SK-N-SH (cell line): Measurements from ENCODE around the gene HDAC7. TPM values are rescaled to one million over a fixed set of nuclear protein-coding genes. Genes with fewer than 3 reads are reported as not detected.

ENCODE experiments used
- CTCF ChIA-PET: fragments of 300-600, 350-600 bp; formaldehyde crosslinking; extraction: SDS; loops from one replicate; lab custom pipeline; 2021; lab: Yijun Ruan, JAX
- POLR2A ChIA-PET: fragments of 350-600 bp; sonication (Branson Sonifier 250); formaldehyde crosslinking; extraction: SDS; loops from one replicate; lab custom pipeline; 2020; ENCODE audit warnings: antibody characterized with exemption, inconsistent platforms; lab: Yijun Ruan, JAX
- DNase-seq: peaks from one replicate; pipeline ENCODE4 v3.0.0; 2012
- H2AFZ ChIP-seq: fragments of 200-600 bp; sonication (generic); 2 replicates; pipeline ENCODE4 v1.8.1; 2016; ENCODE audit warnings: antibody characterized with exemption, mild to moderate bottlenecking, low read depth
- H3F3A ChIP-seq: fragments of 200-600 bp; sonication (generic); replicated peaks from 2 replicates; pipeline ENCODE3; 2016; ENCODE audit warnings: antibody characterized with exemption, mild to moderate bottlenecking; ENCODE audit not compliant: insufficient read depth
- H3K27ac ChIP-seq, 2 experiments: fragments of 200-500 bp in 1 of 2; fragments of 200-600 bp in 1 of 2; sonication (Bioruptor generic) in 1 of 2; sonication (generic), shearing (Covaris generic) in 1 of 2; 2 replicates each; pipeline versions ENCODE4 v1.5.1 to v1.6.1; 2014 to 2016; ENCODE audit warnings: low read depth in 2 of 2, inconsistent platforms in 1 of 2, low read length in 1 of 2, mild to moderate bottlenecking in 1 of 2, mixed read lengths in 1 of 2
- H3K27me3 ChIP-seq: fragments of 200-600 bp; sonication (generic), shearing (Covaris generic); 2 replicates; pipeline ENCODE4 v1.6.1; 2016; ENCODE audit warnings: mixed run types; ENCODE audit not compliant: insufficient read depth
- H3K36me3 ChIP-seq, 2 experiments: fragments of 200-500 bp in 1 of 2; fragments of 200-600 bp in 1 of 2; sonication (Bioruptor generic) in 1 of 2; sonication (generic) in 1 of 2; replicated peaks in 1 of 2; 2 replicates each; pipeline versions ENCODE3 to v1.5.1; 2014 to 2016; ENCODE audit warnings: low read length in 1 of 2, mild to moderate bottlenecking in 1 of 2; ENCODE audit not compliant: insufficient read depth in 2 of 2, control insufficient read depth in 1 of 2
- H3K4me1 ChIP-seq, 2 experiments: fragments of 200-500 bp in 1 of 2; fragments of 200-600 bp in 1 of 2; sonication (Bioruptor generic) in 1 of 2; sonication (generic), shearing (Covaris generic) in 1 of 2; 2 replicates each; pipeline versions ENCODE4 v1.5.1 to v1.6.1; 2014 to 2016; ENCODE audit warnings: low read depth in 1 of 2, low read length in 1 of 2, mixed run types in 1 of 2; ENCODE audit not compliant: insufficient read depth in 2 of 2, control insufficient read depth in 1 of 2
- H3K4me2 ChIP-seq: fragments of 200-600 bp; sonication (generic), shearing (Covaris generic); 2 replicates; pipeline ENCODE4 v1.6.1; 2017; ENCODE audit warnings: mixed run types
- H3K4me3 ChIP-seq, 2 experiments: fragments of 200-500 bp in 1 of 2; fragments of 200-600 bp in 1 of 2; sonication (Bioruptor generic) in 1 of 2; sonication (generic), shearing (Covaris generic) in 1 of 2; 2 replicates each; pipeline versions ENCODE4 v1.5.1 to v1.8.1; 2014 to 2016; ENCODE audit warnings: low read depth in 2 of 2, inconsistent platforms in 1 of 2, low read length in 1 of 2, mild to moderate bottlenecking in 1 of 2, mixed read lengths in 1 of 2, moderate library complexity in 1 of 2
- H3K79me2 ChIP-seq: fragments of 200-600 bp; sonication (generic); 2 replicates; pipeline ENCODE4 v1.8.1; 2017; ENCODE audit warnings: mild to moderate bottlenecking; ENCODE audit not compliant: insufficient read depth
- H3K9ac ChIP-seq: fragments of 200-600 bp; sonication (generic); 2 replicates; pipeline ENCODE4 v1.6.1; 2017; ENCODE audit warnings: mixed run types
- H3K9me2 ChIP-seq: fragments of 200-600 bp; sonication (generic); 2 replicates; pipeline ENCODE4 v1.6.1; 2017; ENCODE audit warnings: mixed run types
- H3K9me3 ChIP-seq: fragments of 200-600 bp; sonication (generic); 2 replicates; pipeline ENCODE4 v1.6.1; 2017; ENCODE audit warnings: mixed run types, mild to moderate bottlenecking, moderate library complexity
- H4K20me1 ChIP-seq: fragments of 200-600 bp; sonication (generic); 2 replicates; pipeline ENCODE4 v1.6.1; 2017; ENCODE audit warnings: mild to moderate bottlenecking, mixed run types; ENCODE audit not compliant: insufficient read depth
- EP300 ChIP-seq, 2 experiments: IDR thresholded peaks; 2 replicates each; pipeline versions ENCODE4 v1.4.0 to v1.6.1; 2012; ENCODE audit warnings: borderline replicate concordance in 1 of 2, low read depth in 1 of 2, low read length in 1 of 2
- FOSL2 ChIP-seq: IDR thresholded peaks from 2 replicates; pipeline ENCODE4 v1.4.0; 2012; ENCODE audit warnings: low read depth, mild to moderate bottlenecking, moderate library complexity, borderline replicate concordance
- FOXJ3 ChIP-seq: sonication (generic); formaldehyde crosslinking; IDR thresholded peaks from 2 replicates; pipeline ENCODE4 v1.5.1; 2020; ENCODE audit warnings: mild to moderate bottlenecking, missing genetic modification reagents
- FOXM1 ChIP-seq: IDR thresholded peaks from 2 replicates; pipeline ENCODE4 v1.4.0; 2012; ENCODE audit warnings: low read depth, mild to moderate bottlenecking
- MXI1 ChIP-seq: IDR thresholded peaks from 2 replicates; pipeline ENCODE4 v1.6.1; 2012; ENCODE audit warnings: mild to moderate bottlenecking, low read depth, low read length, improper control_type of control experiment
- RAD21 ChIP-seq: IDR thresholded peaks from 2 replicates; pipeline ENCODE4 v1.6.1; 2012; ENCODE audit warnings: mild to moderate bottlenecking, low read length
- RCOR1 ChIP-seq: fragments of 150-350 bp; IDR thresholded peaks from 2 replicates; pipeline ENCODE4 v1.6.1; 2017; ENCODE audit warnings: antibody characterized with exemption, low read length
- SIN3A ChIP-seq: IDR thresholded peaks from 2 replicates; pipeline ENCODE4 v1.6.1; 2012; ENCODE audit warnings: low read depth, mild to moderate bottlenecking, low read length, moderate library complexity, borderline replicate concordance
- SMC3 ChIP-seq: IDR thresholded peaks from 2 replicates; pipeline ENCODE4 v1.6.1; 2012; ENCODE audit warnings: low read depth, low read length, improper control_type of control experiment
- TAF1 ChIP-seq: IDR thresholded peaks from 2 replicates; pipeline ENCODE4 v1.6.1; 2012; ENCODE audit warnings: low read depth, mild to moderate bottlenecking, low read length, moderate library complexity, borderline replicate concordance
- TEAD4 ChIP-seq: IDR thresholded peaks from 2 replicates; pipeline ENCODE4 v1.4.0; 2012; ENCODE audit warnings: mild to moderate bottlenecking, borderline replicate concordance; ENCODE audit not compliant: insufficient read depth
- WGBS: methylation state at CpG from one replicate; pipeline ENCODE4 v1.1.6; 2017; ENCODE audit warnings: low lambda C conversion rate; 5-methylcytosine and 5-hydroxymethylcytosine counted together
- polyA plus RNA-seq, 3 experiments: library from polyadenylated mRNA; depleted of rRNA; stranded (reverse); fragments of >200 nt; gene quantifications; 2 replicates each; pipeline ENCODE4 v1.2.3, GENCODE V29; 2012
- TF ChIP-seq, protein P1 (sequence below): fragments of 200-600 bp; sonication (generic); IDR thresholded peaks from 2 replicates; pipeline ENCODE4 v1.6.1; 2017; ENCODE audit warnings: antibody characterized with exemption, mild to moderate bottlenecking, moderate library complexity
- TF ChIP-seq, protein P2 (sequence below): IDR thresholded peaks from 2 replicates; pipeline ENCODE4; 2012

Gene HDAC7
- polyA plus RNA-seq, 1 of the 3 experiments (the other 2 are of a cell fraction) = 51.0 TPM

DNA sequence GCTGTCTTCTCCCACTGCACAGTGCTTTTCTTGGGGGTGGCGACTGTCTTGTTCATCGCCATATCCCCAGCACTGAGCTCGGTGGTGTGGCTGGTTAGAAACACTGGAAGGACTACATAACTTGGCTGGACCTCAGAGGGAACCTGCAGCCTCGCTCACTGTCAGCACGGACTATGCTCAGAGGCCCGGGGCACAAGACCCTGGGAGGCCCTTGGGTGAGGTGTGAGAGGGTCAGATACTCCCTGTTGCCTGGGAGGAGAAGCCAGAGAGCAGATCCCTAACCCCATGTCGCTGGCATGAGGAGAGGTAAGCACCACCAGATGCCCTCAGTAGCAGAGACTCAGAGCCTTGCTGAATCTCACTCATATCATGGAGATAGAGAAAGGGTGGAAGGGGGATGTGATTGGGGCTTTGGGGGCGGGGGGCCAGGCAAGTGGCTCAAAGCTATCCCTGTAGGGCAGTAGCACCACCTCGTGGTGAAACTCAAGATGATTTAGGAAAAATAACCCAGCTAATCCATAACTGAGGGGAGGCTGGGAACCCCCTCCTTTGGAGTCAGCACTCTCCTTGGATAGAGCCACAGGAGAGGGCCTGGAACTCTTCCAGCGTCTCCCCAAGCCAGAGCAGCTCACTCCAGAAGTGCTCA lies 18.7 kb upstream of the HDAC7 start:
- 40% methylated on average over 10 of the region's 10 CpGs for WGBS
- POLR2A ChIA-PET = interaction anchor here (1.0 to 1.3 kb wide), 4 partner anchors 13 to 41 kb away, joined by 3 to 5 read pairs (median 3); no protein-coding TSS in a partner anchor
- no peaks in the 10 kb centered on the region for H3F3A ChIP-seq
- no peak overlapping the region for H3K27ac ChIP-seq
- H3K9me2 ChIP-seq = no peaks in the 10 kb centered on the region
- TF ChIP-seq TEAD4 (no peak), SMC3 (peak; percentile 46; the same call in 1 of the 2 replicates), TAF1 (no peak), RCOR1 (no peak), EP300 (IDR thresholded peaks at IDR 0.05; ENCODE audit: borderline replicate concordance in 1 of 2, low read depth in 1 of 2, low read length in 1 of 2) (no peak), FOXM1 (no peak), SIN3A (no peak), MXI1 (no peak), FOSL2 (no peak), RAD21 (peak; percentile 72), FOXJ3 (CRISPR knock-in tag) (no peak)
- TF ChIP-seq, protein P1, sequence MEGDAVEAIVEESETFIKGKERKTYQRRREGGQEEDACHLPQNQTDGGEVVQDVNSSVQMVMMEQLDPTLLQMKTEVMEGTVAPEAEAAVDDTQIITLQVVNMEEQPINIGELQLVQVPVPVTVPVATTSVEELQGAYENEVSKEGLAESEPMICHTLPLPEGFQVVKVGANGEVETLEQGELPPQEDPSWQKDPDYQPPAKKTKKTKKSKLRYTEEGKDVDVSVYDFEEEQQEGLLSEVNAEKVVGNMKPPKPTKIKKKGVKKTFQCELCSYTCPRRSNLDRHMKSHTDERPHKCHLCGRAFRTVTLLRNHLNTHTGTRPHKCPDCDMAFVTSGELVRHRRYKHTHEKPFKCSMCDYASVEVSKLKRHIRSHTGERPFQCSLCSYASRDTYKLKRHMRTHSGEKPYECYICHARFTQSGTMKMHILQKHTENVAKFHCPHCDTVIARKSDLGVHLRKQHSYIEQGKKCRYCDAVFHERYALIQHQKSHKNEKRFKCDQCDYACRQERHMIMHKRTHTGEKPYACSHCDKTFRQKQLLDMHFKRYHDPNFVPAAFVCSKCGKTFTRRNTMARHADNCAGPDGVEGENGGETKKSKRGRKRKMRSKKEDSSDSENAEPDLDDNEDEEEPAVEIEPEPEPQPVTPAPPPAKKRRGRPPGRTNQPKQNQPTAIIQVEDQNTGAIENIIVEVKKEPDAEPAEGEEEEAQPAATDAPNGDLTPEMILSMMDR = peak; percentile 64
- TF ChIP-seq, protein P2, sequence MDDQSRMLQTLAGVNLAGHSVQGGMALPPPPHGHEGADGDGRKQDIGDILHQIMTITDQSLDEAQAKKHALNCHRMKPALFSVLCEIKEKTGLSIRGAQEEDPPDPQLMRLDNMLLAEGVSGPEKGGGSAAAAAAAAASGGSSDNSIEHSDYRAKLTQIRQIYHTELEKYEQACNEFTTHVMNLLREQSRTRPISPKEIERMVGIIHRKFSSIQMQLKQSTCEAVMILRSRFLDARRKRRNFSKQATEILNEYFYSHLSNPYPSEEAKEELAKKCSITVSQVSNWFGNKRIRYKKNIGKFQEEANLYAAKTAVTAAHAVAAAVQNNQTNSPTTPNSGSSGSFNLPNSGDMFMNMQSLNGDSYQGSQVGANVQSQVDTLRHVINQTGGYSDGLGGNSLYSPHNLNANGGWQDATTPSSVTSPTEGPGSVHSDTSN = no peak
- H2AFZ ChIP-seq = no peak overlapping the region
- CTCF ChIA-PET = interaction anchor here (0.6 to 25.6 kb wide), 58 partner anchors 10 to 780 kb away, joined by 3 to 458 read pairs (median 6); partner anchors contain the start of genes ENDOU, HDAC7, RAPGEF3 and RPAP3
- H4K20me1 ChIP-seq = no peaks in the 10 kb centered on the region
- H3K27me3 ChIP-seq = no peaks in the 10 kb centered on the region
- no peaks in the 10 kb centered on the region for H3K36me3 ChIP-seq
- H3K4me2 ChIP-seq = no peak overlapping the region
- peak; percentile 82 for DNase-seq
- H3K9ac ChIP-seq = no peak overlapping the region
- no peaks in the 10 kb centered on the region for H3K9me3 ChIP-seq
- no peak overlapping the region for H3K4me3 ChIP-seq
- no peaks in the 10 kb centered on the region; a peak in 2 of 4 replicates for H3K4me1 ChIP-seq
- H3K79me2 ChIP-seq = no peaks in the 10 kb centered on the region
